Osteoblast (primary cell): Measurements from ENCODE around the gene METAP2. TPM values are rescaled to one million over a fixed set of nuclear protein-coding genes. Genes with fewer than 3 reads are reported as not detected.

ENCODE experiments used
- DNase-seq: peaks from one replicate; pipeline ENCODE4 v3.0.0; 2011; ENCODE audit warnings: low spot score, mixed read lengths; ENCODE audit not compliant: insufficient read length; ENCODE audit errors: missing footprints
- H2AFZ ChIP-seq: 2 replicates; pipeline ENCODE4 v1.6.0; 2011; ENCODE audit warnings: mild to moderate bottlenecking, low read length
- H3K27ac ChIP-seq: 2 replicates; pipeline ENCODE4 v1.5.1; 2011; ENCODE audit warnings: mild to moderate bottlenecking, low read depth, low read length, moderate library complexity
- H3K27me3 ChIP-seq: 2 replicates; pipeline ENCODE4 v1.6.0; 2012; ENCODE audit warnings: mild to moderate bottlenecking, control low read depth, inconsistent platforms, low read length, moderate library complexity; ENCODE audit not compliant: insufficient read depth
- H3K36me3 ChIP-seq: 2 replicates; pipeline ENCODE4 v1.5.1; 2011; ENCODE audit warnings: mild to moderate bottlenecking, low read length, control low read depth, moderate library complexity; ENCODE audit not compliant: insufficient read depth
- H3K4me1 ChIP-seq: 2 replicates; pipeline ENCODE4 v1.5.1; 2011; ENCODE audit warnings: mild to moderate bottlenecking, low read length, control low read depth, moderate library complexity; ENCODE audit not compliant: insufficient read depth
- H3K4me2 ChIP-seq: 2 replicates; pipeline ENCODE4 v1.6.0; 2011; ENCODE audit warnings: mild to moderate bottlenecking, low read length; ENCODE audit not compliant: insufficient read depth
- H3K4me3 ChIP-seq: fragments of 200-600 bp; sonication (generic); 3 replicates; pipeline ENCODE4 v1.5.1; 2012; ENCODE audit warnings: mild to moderate bottlenecking, low read length, inconsistent platforms; ENCODE audit not compliant: insufficient read depth
- H3K79me2 ChIP-seq: 2 replicates; pipeline ENCODE4 v1.6.0; 2012; ENCODE audit warnings: mild to moderate bottlenecking, low read length, control low read depth, inconsistent platforms; ENCODE audit not compliant: insufficient read depth
- H3K9me3 ChIP-seq: 2 replicates; pipeline ENCODE4 v1.5.1; 2011; ENCODE audit warnings: low read depth, low read length, control low read depth
- H4K20me1 ChIP-seq: 2 replicates; pipeline ENCODE4 v1.6.0; 2012; ENCODE audit warnings: mild to moderate bottlenecking, low read length, control low read depth; ENCODE audit not compliant: insufficient read depth
- total RNA-seq: library from RNA; depleted of rRNA; stranded (reverse); fragments of >200 nt; gene quantifications from 2 replicates; pipeline ENCODE4 v1.2.3, GENCODE V29; 2012
- TF ChIP-seq, protein P1 (sequence below): IDR thresholded peaks from 2 replicates; pipeline ENCODE4 v1.5.1; 2011; ENCODE audit warnings: mild to moderate bottlenecking, low read depth, low read length, moderate library complexity; ENCODE audit errors: extremely low read depth

Gene METAP2
- total RNA-seq, 1 donor = 80.7 TPM

DNA sequence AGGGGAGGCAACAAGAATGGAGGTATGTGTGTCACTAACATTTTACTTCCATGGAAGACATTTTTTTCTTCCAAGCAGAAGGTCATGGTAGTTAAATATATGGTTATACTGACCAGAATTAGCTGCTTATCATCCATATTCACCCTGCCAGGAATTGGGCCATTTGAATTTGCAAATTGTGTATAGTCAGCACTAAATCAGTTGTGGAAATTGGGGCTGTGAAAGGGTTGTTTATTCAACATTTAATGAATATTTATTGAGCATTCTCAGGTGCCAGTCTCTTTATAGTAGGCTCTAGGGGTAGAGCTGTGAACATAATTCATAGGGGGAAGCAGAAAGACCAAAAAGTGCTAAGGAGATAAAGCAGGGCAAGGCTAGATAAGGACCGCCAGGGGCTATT, 38.0 kb downstream of the METAP2 start:
- H4K20me1 ChIP-seq = no peaks in the 10 kb centered on the region
- no peak overlapping the region for H3K27ac ChIP-seq
- no peaks in the 10 kb centered on the region for H3K4me1 ChIP-seq
- H2AFZ ChIP-seq = no peak overlapping the region
- peaks cover 12% of the 10 kb centered on the region for H3K79me2 ChIP-seq
- H3K9me3 ChIP-seq = no peaks in the 10 kb centered on the region
- H3K4me2 ChIP-seq = no peak overlapping the region
- no peak for DNase-seq
- H3K4me3 ChIP-seq = no peak overlapping the region
- TF ChIP-seq, protein P1, sequence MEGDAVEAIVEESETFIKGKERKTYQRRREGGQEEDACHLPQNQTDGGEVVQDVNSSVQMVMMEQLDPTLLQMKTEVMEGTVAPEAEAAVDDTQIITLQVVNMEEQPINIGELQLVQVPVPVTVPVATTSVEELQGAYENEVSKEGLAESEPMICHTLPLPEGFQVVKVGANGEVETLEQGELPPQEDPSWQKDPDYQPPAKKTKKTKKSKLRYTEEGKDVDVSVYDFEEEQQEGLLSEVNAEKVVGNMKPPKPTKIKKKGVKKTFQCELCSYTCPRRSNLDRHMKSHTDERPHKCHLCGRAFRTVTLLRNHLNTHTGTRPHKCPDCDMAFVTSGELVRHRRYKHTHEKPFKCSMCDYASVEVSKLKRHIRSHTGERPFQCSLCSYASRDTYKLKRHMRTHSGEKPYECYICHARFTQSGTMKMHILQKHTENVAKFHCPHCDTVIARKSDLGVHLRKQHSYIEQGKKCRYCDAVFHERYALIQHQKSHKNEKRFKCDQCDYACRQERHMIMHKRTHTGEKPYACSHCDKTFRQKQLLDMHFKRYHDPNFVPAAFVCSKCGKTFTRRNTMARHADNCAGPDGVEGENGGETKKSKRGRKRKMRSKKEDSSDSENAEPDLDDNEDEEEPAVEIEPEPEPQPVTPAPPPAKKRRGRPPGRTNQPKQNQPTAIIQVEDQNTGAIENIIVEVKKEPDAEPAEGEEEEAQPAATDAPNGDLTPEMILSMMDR = no peak
- H3K27me3 ChIP-seq = no peaks in the 10 kb centered on the region
- peaks cover 57% of the 10 kb centered on the region for H3K36me3 ChIP-seq

DNA sequence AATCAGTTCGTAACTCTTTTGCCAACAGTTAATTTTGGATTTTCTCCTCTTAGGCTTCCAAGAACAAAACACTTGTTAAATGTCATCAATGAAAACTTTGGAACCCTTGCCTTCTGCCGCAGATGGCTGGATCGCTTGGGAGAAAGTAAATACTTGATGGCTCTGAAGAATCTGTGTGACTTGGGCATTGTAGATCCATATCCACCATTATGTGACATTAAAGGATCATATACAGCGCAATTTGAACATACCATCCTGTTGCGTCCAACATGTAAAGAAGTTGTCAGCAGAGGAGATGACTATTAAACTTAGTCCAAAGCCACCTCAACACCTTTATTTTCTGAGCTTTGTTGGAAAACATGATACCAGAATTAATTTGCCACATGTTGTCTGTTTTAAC, 39.6 kb downstream of the METAP2 start:
- H2AFZ ChIP-seq = no peak overlapping the region
- H3K36me3 ChIP-seq = peaks cover 42% of the 10 kb centered on the region
- H3K27ac ChIP-seq = no peak overlapping the region
- peaks cover 7% of the 10 kb centered on the region for H3K79me2 ChIP-seq
- H3K4me2 ChIP-seq = no peak overlapping the region
- no peaks in the 10 kb centered on the region for H4K20me1 ChIP-seq
- H3K4me3 ChIP-seq = no peak overlapping the region
- no peaks in the 10 kb centered on the region for H3K9me3 ChIP-seq
- DNase-seq = no peak
- H3K4me1 ChIP-seq = no peaks in the 10 kb centered on the region
- TF ChIP-seq, protein P1 = no peak
- no peaks in the 10 kb centered on the region for H3K27me3 ChIP-seq

DNA sequence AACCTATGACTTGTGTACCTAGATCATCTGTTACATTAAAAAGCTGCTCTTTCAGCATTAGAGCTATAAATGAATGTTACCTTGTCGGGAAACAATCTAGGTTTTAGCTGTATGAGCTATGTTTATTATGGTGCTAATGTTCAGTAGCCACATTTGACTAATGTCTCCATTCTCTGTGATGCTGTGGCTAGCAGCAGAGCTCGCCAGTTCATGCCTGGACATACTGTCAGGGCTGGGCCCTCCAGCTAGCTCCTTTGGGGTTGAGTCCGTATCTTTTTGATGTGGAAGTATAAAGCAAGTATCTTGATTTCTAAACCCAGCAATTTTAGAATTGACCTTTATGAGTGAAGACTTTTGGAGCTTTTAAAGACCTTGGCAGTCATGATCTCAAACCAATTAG, 41.2 kb downstream of the METAP2 start:
- H3K36me3 ChIP-seq = peaks cover 33% of the 10 kb centered on the region
- no peak overlapping the region for H3K27ac ChIP-seq
- H3K27me3 ChIP-seq = no peaks in the 10 kb centered on the region
- H3K4me1 ChIP-seq = no peaks in the 10 kb centered on the region
- no peaks in the 10 kb centered on the region for H3K9me3 ChIP-seq
- TF ChIP-seq, protein P1 = no peak
- no peak overlapping the region for H3K4me2 ChIP-seq
- peaks cover 3% of the 10 kb centered on the region for H3K79me2 ChIP-seq
- no peak for DNase-seq
- no peak overlapping the region for H2AFZ ChIP-seq
- H4K20me1 ChIP-seq = no peaks in the 10 kb centered on the region
- H3K4me3 ChIP-seq = no peak overlapping the region

DNA sequence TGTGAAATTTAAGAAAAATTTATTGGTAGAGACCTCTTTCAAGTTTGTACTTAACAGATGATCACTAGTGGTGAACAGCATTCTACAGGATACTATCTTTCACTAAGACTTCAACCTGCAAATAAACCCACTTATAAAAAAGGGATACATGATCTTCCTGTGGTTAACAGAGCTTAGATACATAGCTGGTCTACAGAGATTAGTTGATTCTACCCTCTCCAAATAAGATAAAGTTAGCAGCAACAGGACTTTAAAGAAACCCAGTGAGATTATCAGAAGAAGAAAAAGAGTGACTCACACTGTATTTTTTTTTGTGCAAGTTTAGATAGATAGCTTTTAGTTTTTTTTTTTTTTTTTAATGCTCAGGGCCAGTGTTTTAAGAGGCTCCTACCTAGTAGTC, 42.8 kb downstream of the METAP2 start:
- Histone ChIP-seq H2AFZ (no peak overlapping the region), H3K36me3 (peaks cover 26% of the 10 kb centered on the region)
- DNase-seq = no peak

More for the DNA sequence above, 42.8 kb downstream of the METAP2 start:
- Histone ChIP-seq H3K27ac (no peak overlapping the region), H3K4me2 (no peak overlapping the region), H4K20me1 (no peaks in the 10 kb centered on the region), H3K4me1 (no peaks in the 10 kb centered on the region), H3K79me2 (no peaks in the 10 kb centered on the region), H3K27me3 (no peaks in the 10 kb centered on the region), H3K9me3 (no peaks in the 10 kb centered on the region), H3K4me3 (no peak overlapping the region)
- TF ChIP-seq, protein P1 = no peak
